ENCODE measurements around the gene TAS1R3.

Gene TAS1R3

DNA sequence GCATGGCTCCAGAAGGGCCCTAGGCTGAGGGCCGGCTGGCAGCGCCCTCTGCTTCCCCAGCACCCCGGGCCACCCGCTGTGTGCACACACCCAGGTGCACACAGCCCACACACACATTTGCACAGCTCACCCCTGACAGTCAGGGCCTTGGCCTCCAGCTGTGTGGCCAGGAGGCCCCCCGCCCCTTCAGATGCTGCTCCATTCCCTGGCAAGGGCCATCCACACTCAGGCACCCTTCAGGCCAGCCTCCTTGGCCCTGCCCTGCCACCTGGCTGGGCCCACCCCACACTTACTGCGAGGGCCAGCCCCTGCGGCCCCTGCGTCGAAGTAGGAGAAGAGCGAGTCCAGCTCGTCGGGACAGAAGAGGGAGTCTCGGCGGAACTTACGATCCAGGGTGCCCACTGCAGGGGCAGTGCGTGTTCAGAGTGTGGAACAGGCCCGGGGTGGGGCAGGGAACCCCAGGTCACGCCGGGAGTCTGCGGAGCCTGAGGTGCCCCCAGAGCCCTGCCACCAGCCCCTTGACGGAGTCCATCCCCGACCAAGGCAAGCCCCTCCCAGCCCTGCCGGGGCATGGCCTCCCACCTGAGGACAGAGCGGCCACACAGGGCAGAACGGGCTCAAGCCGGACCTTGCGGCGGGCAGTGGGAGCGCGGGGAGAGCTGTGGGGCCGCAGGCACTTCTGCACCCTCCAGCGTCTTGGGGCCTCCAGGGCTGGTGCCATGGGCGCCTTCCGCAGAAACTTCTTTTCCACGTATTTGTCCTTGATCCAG is 35.7 kb upstream of the TAS1R3 start:
- no peak for DNase-seq

- DNase-seq, result no peak
Measured at GRCh38 chr1:1296070-1297061, 34.7 kb upstream of the TAS1R3 start.

GRCh38 chr1:1297802-1298424 is 33.2 kb upstream of the TAS1R3 start:
- no peak for DNase-seq

DNA sequence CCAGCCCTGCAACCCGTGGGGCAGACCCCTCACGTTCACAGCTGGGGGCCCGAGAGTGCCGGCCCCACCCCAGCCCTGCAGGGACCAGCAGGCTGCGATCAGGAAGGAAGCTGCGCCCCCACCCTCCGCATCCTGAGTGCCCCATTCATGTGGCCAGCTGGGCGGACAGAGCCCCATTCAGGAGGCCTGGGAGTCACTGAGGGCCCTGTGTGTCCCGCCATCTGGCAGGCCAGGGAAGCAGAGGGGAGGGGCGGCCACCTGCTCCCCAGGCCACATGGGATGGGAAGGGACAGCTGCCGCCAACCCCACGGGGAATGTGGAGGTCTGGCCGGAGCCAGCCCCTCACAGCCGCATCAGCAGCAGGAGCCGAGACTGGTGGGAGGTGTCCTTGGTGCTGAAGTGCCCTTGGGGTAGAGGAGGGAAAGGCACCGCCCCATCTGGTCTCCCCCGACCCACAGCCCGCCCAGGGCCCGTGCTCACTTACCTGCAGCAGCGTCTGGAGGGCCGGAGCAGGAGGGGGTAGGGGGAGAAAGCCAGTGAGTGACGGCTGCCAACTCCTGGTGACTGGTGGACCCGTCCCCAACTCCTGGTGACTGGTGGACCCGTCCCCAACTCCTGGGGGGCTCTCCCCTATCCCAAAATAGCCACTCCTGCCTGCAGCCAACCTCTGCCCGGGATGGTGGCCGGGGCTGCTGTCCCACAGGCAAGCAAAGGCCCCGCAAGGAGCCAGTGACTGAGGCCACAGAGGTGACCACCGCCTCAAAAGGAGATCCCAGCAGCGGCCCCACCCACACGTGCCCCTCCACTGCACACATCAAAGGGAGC is 32.0 kb upstream of the TAS1R3 start:
- no peak for DNase-seq

DNA sequence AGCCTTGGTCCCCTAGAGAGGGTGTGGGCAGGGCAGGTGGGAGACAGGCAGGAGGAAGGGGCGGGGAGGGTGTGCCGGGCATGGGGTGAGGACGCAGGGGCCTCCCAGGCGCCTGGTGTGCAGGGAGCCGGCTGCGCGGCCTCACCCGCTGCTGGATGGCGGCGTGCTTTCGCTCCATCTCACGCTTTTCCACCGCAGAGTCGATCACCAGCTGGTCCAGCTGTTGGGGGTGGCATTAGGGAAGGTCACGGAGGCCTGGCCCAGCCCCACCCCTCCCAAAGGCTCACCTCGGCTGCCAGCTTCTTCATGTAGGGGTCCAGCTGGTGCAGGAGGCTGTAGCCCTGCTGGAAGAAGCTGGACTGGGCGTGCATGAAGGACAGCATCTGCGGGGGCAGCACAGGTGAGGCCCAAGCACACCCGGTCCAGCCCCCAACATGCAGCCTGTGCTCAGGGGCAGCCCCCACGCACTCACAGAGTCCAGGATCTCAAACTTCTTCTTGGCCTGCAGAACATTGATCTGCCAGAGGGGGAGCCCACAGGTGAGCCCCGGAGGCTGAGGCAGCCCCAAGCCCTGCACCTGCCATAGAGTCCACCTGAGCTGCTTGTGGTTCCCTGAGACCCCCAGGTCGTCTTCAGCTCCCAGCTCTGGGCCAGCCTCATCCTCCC is 31.3 kb upstream of the TAS1R3 start:
- no peak for DNase-seq

GRCh38 chr1:1300352-1300739 is 30.7 kb upstream of the TAS1R3 start:
- no peak for DNase-seq

DNA sequence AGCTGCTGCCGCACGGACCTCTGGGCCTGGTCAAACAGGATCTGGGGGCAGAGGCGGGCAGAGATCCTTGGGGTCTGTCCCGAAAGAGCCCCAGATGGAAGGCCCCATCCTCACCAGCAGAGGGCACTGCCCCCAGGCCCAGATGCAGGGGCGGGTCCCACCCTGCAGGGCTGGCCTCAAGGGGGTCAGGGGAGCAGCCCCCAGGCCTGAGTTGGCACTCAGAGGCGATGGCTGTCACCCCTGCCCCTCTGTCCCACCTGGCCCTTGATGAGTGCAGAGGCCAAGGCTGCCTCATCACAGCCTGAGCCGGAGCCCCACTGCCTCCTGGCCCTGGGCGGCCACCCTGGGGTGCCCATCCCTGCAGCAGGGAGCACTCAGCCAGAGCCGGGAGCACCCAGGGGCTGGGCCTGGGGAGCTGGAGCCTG is 29.1 kb upstream of the TAS1R3 start:
- no peak for DNase-seq

- DNase-seq, result no peak
Measured at GRCh38 chr1:1302951-1303509, 28.1 kb upstream of the TAS1R3 start.

DNA sequence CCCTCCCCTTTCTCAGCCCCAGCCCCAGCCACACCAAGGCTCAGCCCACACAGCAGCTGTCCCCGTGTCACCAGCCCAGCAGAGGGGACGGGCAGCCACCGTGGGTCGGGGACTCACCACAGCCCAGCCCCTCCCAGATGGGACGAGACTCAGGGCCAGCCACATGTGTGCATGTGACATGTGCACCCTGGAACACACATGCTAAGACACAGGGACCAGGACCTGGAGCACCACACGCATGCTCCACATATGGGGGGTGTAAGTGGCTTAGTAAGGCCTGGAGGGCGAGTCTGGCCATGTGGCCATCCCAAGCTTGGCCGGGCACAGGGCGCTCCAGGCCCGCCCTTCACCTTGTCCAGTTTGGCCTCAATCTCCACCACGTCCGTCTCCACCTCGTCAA is 27.3 kb upstream of the TAS1R3 start:
- DNase-seq, result no peak

DNA sequence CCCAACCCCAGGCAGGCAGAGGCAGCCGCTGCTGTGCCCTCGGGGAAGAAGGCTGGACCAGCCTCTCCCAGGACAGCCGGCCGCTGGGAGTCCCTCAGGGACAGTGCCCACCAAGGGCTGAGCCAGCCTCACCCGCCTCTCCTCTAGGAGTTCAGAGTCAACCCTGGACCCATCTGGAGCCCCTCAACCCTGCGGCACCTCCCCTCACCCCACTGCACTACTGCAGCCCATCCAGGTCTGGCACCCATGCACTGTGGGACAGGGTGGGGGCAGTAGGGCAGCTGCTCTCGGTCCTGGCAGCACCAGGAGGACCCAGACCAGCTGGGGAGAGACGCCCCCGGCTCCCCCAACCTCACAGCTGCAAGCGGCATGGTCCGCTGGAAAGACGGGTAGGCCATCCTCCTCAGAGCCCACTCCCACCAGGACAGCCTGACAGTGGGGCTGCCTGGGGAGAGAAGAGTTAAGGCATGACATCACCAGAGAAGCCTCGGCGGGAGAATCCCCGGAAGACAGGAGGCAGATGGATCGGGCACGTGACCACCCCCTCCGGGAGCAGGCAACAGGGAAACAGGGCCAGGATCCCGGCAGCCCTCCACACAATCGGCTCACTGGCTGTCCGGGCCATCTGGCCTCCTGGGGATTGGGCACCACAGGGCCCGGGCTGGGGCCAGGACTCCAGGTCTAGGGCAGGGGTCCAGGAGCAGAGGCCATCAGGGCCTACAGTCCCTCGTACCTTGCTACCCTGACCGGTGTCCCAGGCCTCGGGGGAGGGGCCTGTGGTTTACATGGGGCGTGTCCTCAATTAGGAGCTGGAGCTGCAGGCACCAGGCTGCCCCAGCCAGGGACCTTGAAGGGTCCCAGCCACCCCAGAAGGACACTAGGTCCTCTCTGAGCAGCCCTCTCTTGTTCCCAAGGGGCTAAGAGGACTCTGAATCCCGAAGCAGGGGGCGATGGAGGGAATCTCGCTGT is 26.5 kb upstream of the TAS1R3 start:
- DNase-seq, result no peak

- no peak for DNase-seq
Measured at GRCh38 chr1:1305300-1306069, 25.6 kb upstream of the TAS1R3 start.

DNA sequence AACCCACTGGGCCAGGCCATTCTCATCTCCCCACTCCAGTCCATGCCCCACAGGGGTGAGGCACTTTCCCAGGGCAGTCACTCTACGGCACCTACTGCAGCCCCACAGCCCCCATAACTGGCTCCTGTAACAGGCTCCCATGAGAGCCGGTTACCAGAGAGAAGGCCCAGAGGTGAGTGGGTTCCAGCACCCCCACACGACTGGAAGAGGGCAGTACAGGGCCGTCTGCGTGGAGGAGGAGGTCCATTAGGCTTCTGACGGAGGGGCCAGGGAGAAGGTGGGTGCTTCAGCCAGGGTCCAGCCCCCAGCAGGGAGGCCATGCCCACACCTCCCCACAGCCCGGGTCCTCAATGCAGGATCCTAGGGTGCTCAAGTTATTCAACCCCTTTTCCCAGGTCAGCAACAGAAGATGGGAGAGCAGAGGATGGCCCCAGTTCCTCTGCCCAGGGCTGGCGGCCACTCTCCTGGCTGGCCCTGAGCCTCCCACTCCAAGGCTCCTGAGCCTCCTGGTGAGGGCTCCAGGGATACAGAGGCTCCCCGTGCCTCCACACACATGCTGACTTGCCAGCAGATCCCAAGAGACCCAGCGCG is 24.9 kb upstream of the TAS1R3 start:
- no peak for DNase-seq

DNA sequence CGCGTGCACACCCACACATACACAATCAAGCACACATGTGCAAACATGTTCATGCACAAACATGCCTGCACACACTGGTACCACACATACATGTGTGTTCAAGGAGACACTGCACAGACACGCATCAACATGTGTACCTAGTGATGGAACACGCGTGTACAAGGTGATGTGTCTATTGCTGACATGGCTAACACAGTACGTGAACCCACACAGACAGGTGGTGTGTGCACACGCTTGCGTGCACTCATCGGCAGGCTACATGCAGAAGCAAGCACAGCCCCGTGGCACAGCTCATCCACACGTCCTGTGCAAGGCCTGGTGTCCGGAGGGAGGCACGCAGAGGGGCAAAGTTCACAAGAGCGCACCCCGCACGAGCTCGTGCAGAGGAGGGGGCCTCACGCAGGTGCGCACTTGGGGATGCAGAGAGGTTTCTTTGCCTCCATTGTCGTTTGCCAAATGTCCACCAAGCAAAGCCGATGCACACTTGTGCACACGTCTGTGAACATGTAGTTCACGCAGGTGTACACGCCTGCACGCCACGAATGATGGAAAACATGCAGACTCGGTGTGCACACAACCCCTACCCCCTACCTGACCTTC is 24.3 kb upstream of the TAS1R3 start:
- DNase-seq, result no peak

DNA sequence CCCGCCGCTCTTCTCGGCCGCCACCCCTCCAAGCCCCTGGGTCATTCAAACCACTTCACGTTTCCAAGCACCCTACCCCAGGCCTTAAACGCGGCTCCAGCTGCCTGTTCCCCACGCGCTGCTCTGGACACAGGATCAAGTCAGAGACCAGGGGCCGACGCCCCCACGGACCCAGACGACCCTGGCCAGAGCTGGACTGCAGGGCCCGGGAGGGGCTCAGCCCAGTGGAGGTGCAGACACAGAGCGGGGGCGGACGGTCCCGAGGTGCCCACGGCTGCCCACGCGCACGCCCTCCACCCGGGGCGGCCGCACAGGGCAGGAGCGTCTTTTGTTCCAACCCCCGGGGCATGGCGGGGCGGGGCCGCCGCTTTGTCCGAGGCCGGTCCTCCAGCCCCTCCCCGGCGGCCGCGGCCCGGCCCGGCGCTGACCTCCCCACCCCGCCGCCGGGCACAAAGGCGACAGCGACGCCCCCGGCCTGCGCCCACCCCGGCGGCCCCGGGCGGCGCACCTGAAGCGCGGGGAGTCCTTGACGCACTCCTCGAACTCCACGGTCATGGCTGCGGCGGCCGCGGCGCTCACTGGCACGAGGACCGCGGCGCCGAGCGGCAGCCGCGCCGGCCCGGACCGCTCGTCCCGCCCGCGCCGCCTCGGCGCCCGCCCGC is 23.7 kb upstream of the TAS1R3 start:
- DNase-seq, result no peak

DNA sequence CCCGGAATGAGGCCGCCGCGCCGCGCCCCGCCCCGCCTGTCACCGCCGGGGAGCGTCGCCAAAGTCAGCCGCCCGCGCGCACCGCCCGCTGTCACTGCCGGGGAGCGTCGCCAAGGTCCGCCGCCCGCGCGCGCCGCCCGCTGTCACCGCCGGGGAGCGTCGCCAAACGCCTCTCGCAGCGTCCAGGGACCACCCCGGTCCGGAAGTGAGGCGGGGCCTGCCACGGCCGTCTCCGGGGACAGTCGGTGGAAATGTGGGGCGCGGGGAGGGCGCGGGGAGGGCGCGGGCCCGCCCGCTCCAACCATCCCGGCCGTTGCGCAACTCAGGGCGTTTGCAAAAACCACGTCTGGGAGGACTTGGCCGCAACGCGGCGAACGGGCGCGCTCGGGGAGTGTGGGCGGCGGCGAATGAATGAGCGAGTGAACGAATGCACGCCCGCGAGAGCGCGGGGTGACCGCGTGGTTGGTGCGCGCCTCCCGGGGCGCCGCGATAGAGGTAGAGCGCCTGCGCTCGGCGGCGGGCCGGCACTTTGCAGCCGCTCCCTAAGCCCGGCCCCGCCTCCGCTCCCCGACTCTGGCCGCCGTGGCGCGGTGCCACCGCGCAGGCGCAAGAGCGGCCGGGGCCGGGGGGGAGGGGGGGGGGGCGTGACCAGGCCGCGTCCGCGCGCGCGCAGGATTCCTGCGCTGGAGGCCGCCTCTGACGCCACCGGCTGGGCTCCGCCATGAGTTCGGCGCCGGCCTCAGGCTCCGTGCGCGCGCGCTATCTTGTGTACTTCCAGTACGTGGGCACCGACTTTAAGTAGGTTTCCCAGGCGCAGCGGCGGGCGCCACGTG is 22.9 kb upstream of the TAS1R3 start, which contains the start of the genes ACAP3 and PUSL1:
TSS of gene ACAP3 (minus strand) at position 8 of the 833 bp plus-strand sequence. CDS start 115 bp downstream, outside the sequence.
TSS of gene PUSL1 (plus strand) at position 675 of the 833 bp plus-strand sequence. CDS start at position 722, 47 bp downstream.
- DNase-seq, result peak; percentile 41

- no peak for DNase-seq
Measured at GRCh38 chr1:1308756-1309250, 22.3 kb upstream of the TAS1R3 start.
